Smooth muscle cell (in vitro differentiated cells): Measurements from ENCODE around the gene COPS7A. TPM values are rescaled to one million over a fixed set of nuclear protein-coding genes. Genes with fewer than 3 reads are reported as not detected.

ENCODE experiments used
- DNase-seq: peaks from one replicate; lab custom pipeline; 2025; ENCODE audit not compliant: unreplicated experiment; lab: John Stamatoyannopoulos, UW
- H2AFZ ChIP-seq: fragments of 200-600 bp; sonication (generic); 2 replicates; pipeline ENCODE4 v1.6.0; 2016; ENCODE audit warnings: antibody characterized with exemption, low read depth, mild to moderate bottlenecking
- H3F3A ChIP-seq: fragments of 200-600 bp; sonication (generic); 2 replicates; pipeline ENCODE4 v1.6.0; 2017; ENCODE audit warnings: antibody characterized with exemption, low read depth
- H3K27ac ChIP-seq: fragments of 200-600 bp; sonication (generic); 2 replicates; pipeline ENCODE4 v1.5.1; 2016; ENCODE audit warnings: low read depth, mild to moderate bottlenecking
- H3K27me3 ChIP-seq: fragments of 200-600 bp; sonication (generic); 2 replicates; pipeline ENCODE4 v1.6.1; 2016; ENCODE audit warnings: low read depth, mild to moderate bottlenecking
- H3K36me3 ChIP-seq: fragments of 200-600 bp; sonication (generic); 2 replicates; pipeline ENCODE4 v1.5.1; 2016; ENCODE audit warnings: low read depth
- H3K4me1 ChIP-seq: fragments of 200-600 bp; sonication (generic); 2 replicates; pipeline ENCODE4 v1.5.1; 2016; ENCODE audit warnings: low read depth
- H3K4me2 ChIP-seq: fragments of 200-600 bp; sonication (generic); 2 replicates; pipeline ENCODE4 v1.6.0; 2016; ENCODE audit warnings: mild to moderate bottlenecking
- H3K4me3 ChIP-seq: fragments of 200-600 bp; sonication (generic); 2 replicates; pipeline ENCODE4 v1.5.1; 2016; ENCODE audit warnings: mild to moderate bottlenecking
- H3K79me2 ChIP-seq: fragments of 200-600 bp; sonication (generic); 2 replicates; pipeline ENCODE4 v1.6.0; 2016; ENCODE audit warnings: low read depth, mild to moderate bottlenecking
- H3K9ac ChIP-seq: fragments of 200-600 bp; sonication (generic); 2 replicates; pipeline ENCODE4 v1.6.0; 2016; ENCODE audit warnings: low read depth
- H3K9me3 ChIP-seq: fragments of 200-600 bp; sonication (generic); replicated peaks from 2 replicates; pipeline ENCODE4 v1.5.1; 2016; ENCODE audit warnings: low read depth
- H4K20me1 ChIP-seq: fragments of 200-600 bp; sonication (generic); 2 replicates; pipeline ENCODE4 v1.6.0; 2016; ENCODE audit warnings: low read depth
- CTCF ChIP-seq: fragments of 200-600 bp; sonication (generic); IDR thresholded peaks from 2 replicates; pipeline ENCODE4 v1.5.1; 2017; ENCODE audit warnings: borderline replicate concordance, mild to moderate bottlenecking, antibody characterized with exemption; ENCODE audit not compliant: insufficient read depth, poor library complexity, severe bottlenecking
- WGBS: methylation state at CpG from one replicate; pipeline ENCODE4 v1.1.7; 2016; ENCODE audit warnings: low lambda C conversion rate; 5-methylcytosine and 5-hydroxymethylcytosine counted together
- polyA plus RNA-seq: library from polyadenylated mRNA; unstranded; fragments of >200 nt; fragmentation: Nextera tagmentation; extraction: Ambion mirVana; gene quantifications from 2 replicates; pipeline ENCODE4 v1.2.1, GENCODE V29; 2016
- total RNA-seq: library from RNA; depleted of rRNA; stranded (reverse); fragments of >200 nt; gene quantifications from 2 replicates; pipeline ENCODE4 v1.2.3, GENCODE V29; 2014

COPS7A gene
- total and polyA plus RNA-seq, 2 experiments from 2014 or later: 56.6 to 105 TPM

GRCh38 chr12:6763380-6763779 lies 39.5 kb downstream of the COPS7A start:
- peaks cover 23% of the 10 kb centered on the region for H3F3A ChIP-seq
- DNase-seq: no peak
- H3K4me1 ChIP-seq: peaks cover 41% of the 10 kb centered on the region
- no peaks in the 10 kb centered on the region for H3K9me3 ChIP-seq
- no peaks in the 10 kb centered on the region for H3K36me3 ChIP-seq
- WGBS: 56% methylated on average over 4 of the region's 4 CpGs
- peak overlapping the region; percentile 86 for H2AFZ ChIP-seq
- no peak for TF ChIP-seq CTCF
- H4K20me1 ChIP-seq: peaks cover 16% of the 10 kb centered on the region
- H3K9ac ChIP-seq: no peak overlapping the region
- H3K4me3 ChIP-seq: peak overlapping the region; percentile 25
- peaks cover 17% of the 10 kb centered on the region for H3K79me2 ChIP-seq
- H3K27me3 ChIP-seq: no peaks in the 10 kb centered on the region
- H3K27ac ChIP-seq: peak overlapping the region; percentile 84
- H3K4me2 ChIP-seq: peak overlapping the region; percentile 80

- Histone ChIP-seq H3K27ac (peak overlapping the region; percentile 84), H3K9ac (no peak overlapping the region), H3K79me2 (peaks cover 22% of the 10 kb centered on the region), H3K36me3 (no peaks in the 10 kb centered on the region), H3K27me3 (no peaks in the 10 kb centered on the region), H3K9me3 (no peaks in the 10 kb centered on the region), H3F3A (peaks cover 23% of the 10 kb centered on the region), H3K4me2 (peak overlapping the region; percentile 99), H2AFZ (peak overlapping the region; percentile 86), H3K4me1 (peaks cover 41% of the 10 kb centered on the region), H4K20me1 (peaks cover 24% of the 10 kb centered on the region), H3K4me3 (peak overlapping the region; percentile 25)
- TF ChIP-seq CTCF: no peak
- DNase-seq: peak; percentile 91
- 2% methylated on average over 9 of the region's 16 CpGs for WGBS
Measured at GRCh38 chr12:6764011-6764828, 40.4 kb downstream of the COPS7A start.

GRCh38 chr12:6765048-6765633 lies 41.3 kb downstream of the COPS7A start:
- Histone ChIP-seq H3F3A (peaks cover 23% of the 10 kb centered on the region), H2AFZ (no peak overlapping the region)

More at GRCh38 chr12:6765048-6765633, 41.3 kb downstream of the COPS7A start:
- WGBS: 23% methylated on average over 7 of the region's 7 CpGs
- Histone ChIP-seq H3K4me3 (peak overlapping the region; percentile 94), H3K4me2 (peak overlapping the region; percentile 99), H3K79me2 (peaks cover 22% of the 10 kb centered on the region), H3K27ac (peak overlapping the region; percentile 84), H3K9ac (no peak overlapping the region), H3K9me3 (no peaks in the 10 kb centered on the region), H3K36me3 (no peaks in the 10 kb centered on the region), H3K27me3 (no peaks in the 10 kb centered on the region), H3K4me1 (peaks cover 44% of the 10 kb centered on the region), H4K20me1 (peaks cover 34% of the 10 kb centered on the region)
- DNase-seq: no peak
- no peak for TF ChIP-seq CTCF
